DLD1 (cell line): ENCODE data around the gene PRKAR1A.

Experiments
- in situ Hi-C: cut with HindIII; loops from 2 replicates; pipeline ENCODE4 v1.10.0; 2017; ENCODE audit warnings: low sequenced_read_pairs

The PRKAR1A gene

GRCh38 chr17:68596411-68596945 is 84.2 kb downstream of the PRKAR1A start:
- in situ Hi-C loops = no loop called here

GRCh38 chr17:68598074-68598473 is 85.8 kb downstream of the PRKAR1A start:
- in situ Hi-C loops = no loop called here

- in situ Hi-C loops = no loop called here
Observed at GRCh38 chr17:68598545-68598961, 86.3 kb downstream of the PRKAR1A start.

- in situ Hi-C loops = no loop called here
Observed at GRCh38 chr17:68599091-68599490, 86.9 kb downstream of the PRKAR1A start.

GRCh38 chr17:68599552-68600066 is 87.4 kb downstream of the PRKAR1A start:
- in situ Hi-C loops = no loop called here

- in situ Hi-C loops = no loop called here
Observed at GRCh38 chr17:68600067-68600930, 88.1 kb downstream of the PRKAR1A start.
